HCT116 (cell line): ENCODE data around the gene PSORS1C1.

Experiments
- ATF3 ChIP-seq: IDR thresholded peaks from 2 replicates; pipeline ENCODE4 v1.6.1; 2012
- CEBPB ChIP-seq: IDR thresholded peaks from 2 replicates; pipeline ENCODE4 v1.6.1; 2012; ENCODE audit warnings: low read depth
- CTCF ChIP-seq, 3 experiments: fragments of 200-600 bp in 1 of 3; sonication (generic) in 1 of 3; IDR thresholded peaks in 2 of 3; conservative IDR thresholded peaks in 1 of 3; 2 replicates each; pipeline ENCODE4 v1.5.1; 2012 to 2017; ENCODE audit warnings: low read depth in 2 of 3, low read length in 2 of 3, antibody characterized with exemption in 1 of 3, borderline replicate concordance in 1 of 3, control low read depth in 1 of 3, mild to moderate bottlenecking in 1 of 3, mixed read lengths in 1 of 3, mixed run types in 1 of 3, moderate library complexity in 1 of 3; ENCODE audit not compliant: insufficient read depth in 1 of 3
- EZH2phosphoT487 ChIP-seq: fragments of 200-600 bp; IDR thresholded peaks from 2 replicates; pipeline ENCODE4 v1.6.1; 2018; ENCODE audit warnings: antibody characterized with exemption, borderline replicate concordance
- POLR2A ChIP-seq: IDR thresholded peaks from 2 replicates; pipeline ENCODE4 v1.7.0; 2011; ENCODE audit warnings: borderline replicate concordance; ENCODE audit not compliant: insufficient read depth, insufficient read length; ENCODE audit errors: extremely low read depth
- POLR2AphosphoS5 ChIP-seq: IDR thresholded peaks from 2 replicates; pipeline ENCODE4 v1.6.1; 2011; ENCODE audit warnings: mild to moderate bottlenecking, low read depth, low read length, moderate library complexity
- REST ChIP-seq: IDR thresholded peaks from 2 replicates; pipeline ENCODE4 v1.6.1; 2012; ENCODE audit warnings: low read depth
- YY1 ChIP-seq: IDR thresholded peaks from 2 replicates; pipeline ENCODE4 v1.6.1; 2011; ENCODE audit warnings: low read length, low read depth, moderate library complexity, mild to moderate bottlenecking; ENCODE audit not compliant: insufficient replicate concordance; ENCODE audit errors: extremely low read depth
- ZBTB33 ChIP-seq: IDR thresholded peaks from 2 replicates; pipeline ENCODE4 v1.6.1; 2011; ENCODE audit warnings: mild to moderate bottlenecking, low read length, moderate library complexity; ENCODE audit not compliant: insufficient replicate concordance; ENCODE audit errors: extremely low read depth

DNA sequence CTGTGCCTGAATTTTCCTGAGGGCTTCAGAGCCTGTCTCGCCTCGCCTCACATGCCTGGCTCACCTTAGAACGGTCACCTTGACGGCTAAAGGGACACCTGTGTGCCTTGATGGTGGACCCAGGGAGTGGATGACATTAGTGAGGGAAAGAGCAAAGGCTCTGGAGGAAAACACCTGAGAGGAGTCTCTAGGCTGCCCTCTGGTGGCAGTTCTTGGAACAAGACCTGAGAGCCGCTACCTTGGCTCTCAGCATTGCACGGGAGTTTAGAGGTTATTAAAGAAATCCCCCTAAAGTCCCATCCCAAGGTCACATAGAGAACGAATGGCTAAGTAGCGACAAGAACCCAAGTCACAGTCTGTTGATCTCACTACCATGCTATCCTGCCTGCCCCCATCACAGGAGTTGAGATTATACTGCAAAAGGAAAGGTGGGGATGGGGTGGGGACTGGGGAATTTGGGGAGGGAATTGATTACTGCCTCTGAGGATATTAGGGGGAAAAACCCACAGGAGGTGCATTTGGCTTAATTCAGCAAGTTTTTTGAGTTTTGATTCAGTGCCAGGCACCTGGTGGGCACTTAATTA, 13.6 kb downstream of the PSORS1C1 start:
- peak; percentile 62 to 89 (median 76); a peak in 5 of 6 replicates for TF ChIP-seq CTCF (IDR thresholded peaks at IDR 0.05 in 2 of 3, conservative IDR thresholded peaks at IDR 0.05 in 1 of 3; ENCODE audit: borderline replicate concordance in 1 of 3, insufficient read depth in 1 of 3, low read depth in 2 of 3, low read length in 2 of 3)
- no peak for TF ChIP-seq YY1
- no peak for TF ChIP-seq ATF3
- TF ChIP-seq POLR2AphosphoS5 = no peak
- TF ChIP-seq ZBTB33 = no peak
- no peak for TF ChIP-seq REST
- no peak for TF ChIP-seq CEBPB
- TF ChIP-seq EZH2phosphoT487 = no peak
- TF ChIP-seq POLR2A = no peak
